K562 (cell line): Measurements from ENCODE around the gene FAM83F. TPM values are rescaled to one million over a fixed set of nuclear protein-coding genes. Genes with fewer than 3 reads are reported as not detected.
A peak's percentile ranks its signal among the peaks of the same experiment; 100 is the strongest.

Source experiments
- AFF4 ChIP-seq: sonication (generic); formaldehyde crosslinking; IDR thresholded peaks from 2 replicates; pipeline ENCODE4 v1.8.0; 2023; ENCODE audit warnings: mild to moderate bottlenecking, missing genetic modification reagents
- CBX3 ChIP-seq, 2 experiments: IDR thresholded peaks; 1 replicate in 1 of 2; 2 replicates in 1 of 2; pipeline ENCODE4 v1.6.1; 2012; ENCODE audit warnings: inconsistent platforms in 2 of 2, low read length in 2 of 2, borderline replicate concordance in 1 of 2, control low read depth in 1 of 2
- CSDE1 ChIP-seq, 2 experiments: fragments of 450-650 bp; IDR thresholded peaks; 2 replicates each; pipeline ENCODE4 v1.6.1; 2016; ENCODE audit warnings: mild to moderate bottlenecking in 1 of 2
- ELK1 ChIP-seq: sonication (generic); formaldehyde crosslinking; IDR thresholded peaks from 2 replicates; pipeline ENCODE4 v1.8.1; 2022; ENCODE audit warnings: missing genetic modification reagents
- ETV6 ChIP-seq, 3 experiments: fragments of 150-350 bp in 1 of 3; sonication (generic) in 1 of 3; formaldehyde crosslinking in 1 of 3; IDR thresholded peaks; 2 replicates each; pipeline versions ENCODE4 v1.6.1 to v1.8.0; 2014 to 2022; ENCODE audit warnings: borderline replicate concordance in 2 of 3, low read depth in 2 of 3, antibody characterized with exemption in 1 of 3, low read length in 1 of 3, mild to moderate bottlenecking in 1 of 3, missing genetic modification reagents in 1 of 3
- FOSL1 ChIP-seq: fragments of 200-800 bp; sonication (Bioruptor generic); conservative IDR thresholded peaks from 2 replicates; pipeline ENCODE4 v1.6.1; 2016; ENCODE audit warnings: missing genetic modification characterization, missing compliant biosample characterization
- KLF16 ChIP-seq: IDR thresholded peaks from 2 replicates; pipeline ENCODE4 v1.6.1; 2016; ENCODE audit warnings: antibody characterized with exemption
- MAX ChIP-seq: sonication (generic); formaldehyde crosslinking; IDR thresholded peaks from 2 replicates; pipeline ENCODE4 v1.9.0; 2022; ENCODE audit warnings: mild to moderate bottlenecking, missing genetic modification reagents
- NCOA4 ChIP-seq: fragments of 450-650 bp; IDR thresholded peaks from 2 replicates; pipeline ENCODE4 v1.6.1; 2018; ENCODE audit warnings: mild to moderate bottlenecking; ENCODE audit not compliant: partially characterized antibody
- POLR2A ChIP-seq: fragments of 450-650 bp; conservative IDR thresholded peaks from 2 replicates; pipeline ENCODE4 v1.6.1; 2016
- RREB1 ChIP-seq: fragments of 250-450 bp; sonication (Bioruptor Pico); IDR thresholded peaks from 2 replicates; pipeline ENCODE4 v1.4.0; 2020
- ZFP36 ChIP-seq: fragments of 150-350 bp; IDR thresholded peaks from 2 replicates; pipeline ENCODE4 v1.6.1; 2018; ENCODE audit warnings: low read length, low read depth; ENCODE audit not compliant: partially characterized antibody
- ZFX ChIP-seq: sonication (generic); formaldehyde crosslinking; IDR thresholded peaks from 2 replicates; pipeline ENCODE4 v1.8.0; 2022; ENCODE audit warnings: mild to moderate bottlenecking, missing genetic modification reagents, moderate library complexity
- ZNF766 ChIP-seq: fragments of 200-800 bp; sonication (Bioruptor generic); conservative IDR thresholded peaks from 2 replicates; pipeline ENCODE4 v1.6.1; 2016; ENCODE audit warnings: missing genetic modification characterization, missing compliant biosample characterization
- polyA plus RNA-seq, 8 experiments: library from polyadenylated mRNA; depleted of rRNA in 4 of 8; stranded (reverse) in 5 of 8; unstranded in 3 of 8; fragments of >200 nt; fragmentation: Nextera tagmentation in 2 of 8; fragmentation: Illumina TruSeq in 1 of 8; extraction: Ambion mirVana in 2 of 8; extraction: Trizol in 1 of 8; gene quantifications; 2 replicates each; pipeline versions ENCODE4 v1.2.1 to v1.2.3, GENCODE V29; 2011 to 2014; ENCODE audit warnings: inconsistent platforms in 1 of 8, missing spikeins in 1 of 8
- total RNA-seq, 7 experiments: library from RNA; depleted of rRNA in 6 of 7; stranded (reverse); fragments of >200 nt in 6 of 7; fragmentation: Illumina TruSeq in 2 of 7; extraction: Trizol in 2 of 7; gene quantifications; 2 replicates each; pipeline versions ENCODE4 v1.2.1 to v1.2.3, GENCODE V29; 2011 to 2021; ENCODE audit warnings: low replicate concordance in 1 of 7

The FAM83F gene
- total and polyA plus RNA-seq, 9 of the 15 experiments (the other 6 are each of a cell fraction or from before 2014, with no cell fraction given) = under 0.01 to 0.13 (median 0.04) TPM; not detected in 1

GRCh38 chr22:39959640-39960447 lies 34.9 kb upstream of the FAM83F start, which contains the start of gene TMA7B (continued):
- TF ChIP-seq AFF4 (CRISPR knock-in tag) (no peak), POLR2A (no peak), MAX (CRISPR knock-in tag) (no peak), RREB1 (CRISPR knock-in tag) (no peak), ZFP36 (no peak), ETV6 (IDR thresholded peaks at IDR 0.05; ENCODE audit: borderline replicate concordance in 1 of 2, low read depth in 2 of 2, low read length in 1 of 2) (no peak), ETV6 (CRISPR knock-in tag; IDR thresholded peaks at IDR 0.05; ENCODE audit: borderline replicate concordance) (no peak), NCOA4 (no peak), CBX3 (IDR thresholded peaks at IDR 0.05; ENCODE audit: borderline replicate concordance in 1 of 2, low read length in 2 of 2) (peak in 1 of 2 experiments; percentile 36; a peak in 1 of 3 replicates), ZFX (CRISPR knock-in tag) (no peak), CSDE1 (IDR thresholded peaks at IDR 0.05) (no peak), ZNF766 (CRISPR knock-in tag) (peak; percentile 55; the same call in 1 of the 2 replicates), KLF16 (peak; percentile 51; the same call in 1 of the 2 replicates), FOSL1 (tag) (peak; percentile 76), ELK1 (CRISPR knock-in tag) (no peak)
